Nephron progenitor cell (in vitro differentiated cells): ENCODE results near the gene LRRC8E.
A peak's percentile ranks its signal among the peaks of the same experiment; 100 is the strongest.
"Not testable (repeated sequence)": the region's sequence is repeated elsewhere in the genome, so short reads cannot be mapped to it uniquely, and the experiment has no call there.

Experiments
- DNase-seq: peaks from one replicate; pipeline ENCODE4 v3.0.0; 2021
- H3K27ac Mint-ChIP-seq: 2 replicates; pipeline ENCODE4 v1.8.0; 2021; ENCODE audit warnings: mild to moderate bottlenecking, moderate library complexity, mixed read lengths
- H3K27me3 Mint-ChIP-seq: 2 replicates; pipeline ENCODE4 v1.8.0; 2021; ENCODE audit warnings: mild to moderate bottlenecking, low read depth, mixed read lengths; ENCODE audit not compliant: poor library complexity
- H3K36me3 Mint-ChIP-seq: 2 replicates; pipeline ENCODE4 v1.8.0; 2021; ENCODE audit warnings: low read depth, mixed read lengths
- H3K4me1 Mint-ChIP-seq: 2 replicates; pipeline ENCODE4 v1.8.0; 2021; ENCODE audit warnings: mixed read lengths
- H3K4me3 Mint-ChIP-seq: 2 replicates; pipeline ENCODE4 v1.8.0; 2021; ENCODE audit warnings: mild to moderate bottlenecking, moderate library complexity, mixed read lengths
- H3K9me3 Mint-ChIP-seq: 2 replicates; pipeline ENCODE4 v1.8.0; 2021; ENCODE audit warnings: mild to moderate bottlenecking, moderate library complexity, mixed read lengths
- TF ChIP-seq, protein P1 (sequence below): fragments of 200-600 bp; sonication (generic); IDR thresholded peaks from 2 replicates; pipeline ENCODE4 v1.5.0; 2021; ENCODE audit warnings: antibody characterized with exemption

LRRC8E gene

DNA sequence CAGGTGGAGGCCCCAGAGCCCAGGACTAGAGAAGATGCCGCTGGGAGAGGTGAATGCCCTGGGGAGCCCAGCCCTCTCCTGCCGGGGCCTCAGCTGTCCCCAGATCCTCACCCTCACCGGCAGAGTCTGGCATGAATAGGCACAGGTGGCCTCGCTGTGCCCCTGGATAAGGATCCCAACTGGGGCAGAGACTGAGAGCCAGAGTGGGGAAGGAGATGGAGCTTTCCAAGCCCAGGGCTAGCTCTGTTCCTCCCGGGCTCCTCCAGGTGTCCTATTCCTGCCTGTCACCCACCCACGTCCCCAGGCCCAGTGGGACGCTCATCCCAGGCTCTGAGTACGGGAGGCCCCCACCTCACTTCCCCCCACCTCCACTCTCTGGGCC lies 30.6 kb upstream of the LRRC8E start:
- no peak overlapping the region for H3K27ac Mint-ChIP-seq
- H3K27me3 Mint-ChIP-seq = peaks cover 84% of the 10 kb centered on the region
- no peaks in the 10 kb centered on the region for H3K36me3 Mint-ChIP-seq
- TF ChIP-seq, protein P1, sequence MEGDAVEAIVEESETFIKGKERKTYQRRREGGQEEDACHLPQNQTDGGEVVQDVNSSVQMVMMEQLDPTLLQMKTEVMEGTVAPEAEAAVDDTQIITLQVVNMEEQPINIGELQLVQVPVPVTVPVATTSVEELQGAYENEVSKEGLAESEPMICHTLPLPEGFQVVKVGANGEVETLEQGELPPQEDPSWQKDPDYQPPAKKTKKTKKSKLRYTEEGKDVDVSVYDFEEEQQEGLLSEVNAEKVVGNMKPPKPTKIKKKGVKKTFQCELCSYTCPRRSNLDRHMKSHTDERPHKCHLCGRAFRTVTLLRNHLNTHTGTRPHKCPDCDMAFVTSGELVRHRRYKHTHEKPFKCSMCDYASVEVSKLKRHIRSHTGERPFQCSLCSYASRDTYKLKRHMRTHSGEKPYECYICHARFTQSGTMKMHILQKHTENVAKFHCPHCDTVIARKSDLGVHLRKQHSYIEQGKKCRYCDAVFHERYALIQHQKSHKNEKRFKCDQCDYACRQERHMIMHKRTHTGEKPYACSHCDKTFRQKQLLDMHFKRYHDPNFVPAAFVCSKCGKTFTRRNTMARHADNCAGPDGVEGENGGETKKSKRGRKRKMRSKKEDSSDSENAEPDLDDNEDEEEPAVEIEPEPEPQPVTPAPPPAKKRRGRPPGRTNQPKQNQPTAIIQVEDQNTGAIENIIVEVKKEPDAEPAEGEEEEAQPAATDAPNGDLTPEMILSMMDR = no peak
- peaks cover 46% of the 10 kb centered on the region for H3K4me1 Mint-ChIP-seq
- no peak for DNase-seq
- no peak overlapping the region for H3K4me3 Mint-ChIP-seq
- H3K9me3 Mint-ChIP-seq = no peaks in the 10 kb centered on the region

DNA sequence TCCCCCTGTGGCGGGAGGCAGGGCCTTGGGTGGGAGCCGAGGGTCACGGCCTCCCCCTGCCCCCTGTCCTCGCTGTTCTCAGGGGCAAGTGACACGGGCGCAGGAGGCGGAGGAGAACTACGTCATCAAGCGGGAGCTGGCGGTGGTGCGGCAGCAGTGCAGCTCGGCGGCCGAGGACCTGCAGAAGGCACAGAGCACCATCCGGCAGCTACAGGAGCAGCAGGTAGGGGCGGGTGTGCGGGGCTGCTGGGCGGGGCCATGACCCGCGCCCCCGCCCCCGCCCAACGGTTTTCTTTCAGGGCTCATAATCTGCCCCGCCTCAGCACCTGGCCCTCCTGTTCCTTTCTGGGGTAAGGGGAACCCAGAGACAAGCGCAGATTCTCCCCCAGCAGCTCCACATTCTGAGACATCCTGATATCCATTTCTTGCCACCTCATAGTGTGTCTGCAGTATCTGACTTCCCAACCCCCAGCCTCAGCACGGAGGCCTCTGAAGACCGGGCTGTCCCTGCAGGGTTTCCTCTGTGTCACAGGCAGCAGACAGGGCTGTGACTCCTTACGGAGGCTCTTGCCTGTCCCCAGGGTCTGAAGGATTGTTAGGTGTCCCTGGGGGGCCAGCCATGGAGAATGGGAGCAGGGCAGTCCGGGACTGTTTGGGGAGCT lies 30.1 kb upstream of the LRRC8E start:
- Mint-ChIP-seq H3K4me3 (peak overlapping the region; percentile 67), H3K27ac (no peak overlapping the region), H3K36me3 (no peaks in the 10 kb centered on the region), H3K9me3 (no peaks in the 10 kb centered on the region), H3K4me1 (peaks cover 42% of the 10 kb centered on the region), H3K27me3 (peaks cover 86% of the 10 kb centered on the region)
- peak; percentile 72 for DNase-seq
- TF ChIP-seq, protein P1 = no peak

DNA sequence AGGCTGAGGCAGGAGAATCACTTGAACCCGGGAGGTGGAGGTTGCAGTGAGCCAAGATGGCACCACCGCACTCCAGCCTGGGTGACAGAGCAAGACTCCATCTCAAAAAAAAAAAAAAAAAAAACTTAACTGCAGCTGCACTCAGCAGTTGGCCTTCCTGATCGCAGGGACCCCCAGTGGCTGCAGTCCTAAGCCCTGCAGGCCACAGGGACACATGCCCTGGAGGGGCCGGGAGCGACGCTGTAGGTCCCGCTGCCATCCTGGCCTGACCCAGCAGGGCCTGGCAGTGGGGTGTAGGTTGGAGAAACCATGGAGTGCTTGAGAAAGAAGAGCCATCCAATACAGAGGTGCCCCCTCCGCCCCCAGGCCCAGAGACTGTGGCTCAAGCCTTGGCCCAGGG lies 29.2 kb upstream of the LRRC8E start:
- H3K9me3 Mint-ChIP-seq, H3K4me3 Mint-ChIP-seq, DNase-seq, H3K27ac Mint-ChIP-seq, H3K36me3 Mint-ChIP-seq: not testable (repeated sequence)
- peaks cover 86% of the 10 kb centered on the region for H3K27me3 Mint-ChIP-seq
- H3K4me1 Mint-ChIP-seq = peaks cover 36% of the 10 kb centered on the region

DNA sequence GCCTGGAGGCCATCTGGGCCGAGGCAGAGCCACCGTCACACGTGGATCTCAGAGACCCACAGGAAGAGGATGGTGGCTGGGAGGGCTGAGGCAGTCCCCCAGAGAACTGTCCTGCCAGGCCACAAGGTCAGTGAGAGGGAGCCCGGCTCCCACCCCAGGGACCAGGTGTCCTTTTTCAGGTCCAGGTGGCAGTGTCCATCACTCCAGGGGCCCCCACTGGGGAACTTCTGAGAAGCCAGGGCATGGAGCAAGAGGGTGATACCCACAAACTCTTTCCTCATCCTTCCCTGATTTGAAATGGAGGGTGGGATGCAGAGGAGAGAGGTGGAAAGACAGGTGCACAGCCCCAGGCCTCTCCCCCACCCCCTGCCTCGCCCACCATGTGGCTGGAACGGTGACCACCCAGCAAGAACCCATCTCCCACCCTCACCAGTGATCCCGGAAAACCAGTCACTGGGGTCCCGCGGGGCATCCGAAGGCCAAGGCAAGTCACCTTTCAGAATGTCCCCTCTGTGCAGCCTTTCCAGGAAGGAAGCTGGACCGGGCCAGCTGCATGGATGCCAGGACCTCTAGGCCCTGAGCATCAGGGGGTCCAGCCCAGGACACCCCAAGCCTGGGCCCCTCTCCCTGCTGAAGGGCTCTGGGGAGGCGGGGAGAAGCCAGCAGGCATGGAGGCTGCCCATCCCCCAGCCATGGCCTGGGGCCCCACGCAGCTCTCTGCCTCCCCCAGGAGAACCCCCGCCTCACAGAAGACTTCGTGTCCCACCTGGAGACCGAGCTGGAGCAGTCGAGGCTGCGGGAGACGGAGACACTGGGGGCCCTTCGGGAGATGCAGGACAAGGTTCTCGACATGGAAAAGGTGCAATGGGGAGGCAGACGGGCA lies 28.2 kb upstream of the LRRC8E start:
- no peak for DNase-seq
- H3K4me3 Mint-ChIP-seq = no peak overlapping the region
- no peak overlapping the region for H3K27ac Mint-ChIP-seq
- H3K27me3 Mint-ChIP-seq = peaks cover 90% of the 10 kb centered on the region
- no peaks in the 10 kb centered on the region for H3K36me3 Mint-ChIP-seq
- no peaks in the 10 kb centered on the region for H3K9me3 Mint-ChIP-seq
- TF ChIP-seq, protein P1 = no peak
- H3K4me1 Mint-ChIP-seq = peaks cover 35% of the 10 kb centered on the region

DNA sequence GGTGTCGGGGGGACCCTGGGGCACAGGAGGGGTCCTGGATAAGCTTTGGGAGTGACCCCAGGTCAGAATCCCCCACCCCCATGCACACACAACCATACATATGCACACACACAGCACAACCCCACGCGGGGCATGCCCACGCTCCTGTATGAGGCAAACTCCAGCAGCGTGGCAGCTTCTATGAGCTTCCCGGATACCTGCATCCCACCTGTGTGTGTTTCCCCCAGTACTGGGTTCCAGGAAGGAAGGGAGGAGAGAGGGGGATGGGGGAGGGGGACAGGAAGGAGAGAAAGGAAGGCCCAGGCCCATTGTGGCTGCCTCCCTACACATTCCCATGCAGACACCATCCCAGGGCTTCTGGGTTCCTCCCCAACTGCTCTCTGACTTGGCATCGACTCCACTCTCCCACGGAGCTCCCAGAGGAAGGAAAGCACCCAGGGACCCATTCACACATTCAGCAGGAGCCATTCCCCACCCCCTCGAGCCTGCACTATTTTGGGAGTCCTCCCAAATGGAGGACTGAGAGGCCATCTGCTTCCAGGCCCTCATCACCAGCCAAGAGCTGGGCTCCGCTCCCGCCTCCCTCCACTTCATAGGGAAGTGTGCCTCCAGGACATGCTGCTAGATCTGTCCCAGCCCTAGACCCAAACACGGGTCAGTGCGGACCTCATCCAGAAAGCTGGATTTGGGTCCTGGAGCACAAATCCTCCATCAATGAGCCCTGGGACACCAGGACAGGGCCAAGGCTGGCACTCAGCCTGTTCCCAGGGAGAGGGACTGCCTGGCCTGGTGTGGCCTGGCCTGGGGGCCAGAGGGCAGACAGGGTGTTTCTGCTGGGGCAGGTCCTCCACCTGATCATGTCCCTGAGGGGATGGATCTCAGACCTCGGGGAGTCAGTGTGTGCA lies 27.3 kb upstream of the LRRC8E start:
- Mint-ChIP-seq H3K4me3 (peak overlapping the region; percentile 40), H3K36me3 (no peaks in the 10 kb centered on the region), H3K9me3 (no peaks in the 10 kb centered on the region), H3K27ac (no peak overlapping the region), H3K27me3 (peaks cover 90% of the 10 kb centered on the region), H3K4me1 (peaks cover 30% of the 10 kb centered on the region)
- TF ChIP-seq, protein P1 = no peak
- no peak for DNase-seq
